ENCODE measurements around the gene CFLAR. TPM values are rescaled to one million over a fixed set of nuclear protein-coding genes. Genes with fewer than 3 reads are reported as not detected.

The CFLAR gene
- total RNA-seq, 4 donors from 2014 or later = 176 to 217 (median 201) TPM

GRCh38 chr2:201073071-201073470 lies 42.9 kb upstream of the CFLAR start:
- TF ChIP-seq POLR2A (IDR thresholded peaks at IDR 0.05) = no peak
- TF ChIP-seq, protein P1, sequence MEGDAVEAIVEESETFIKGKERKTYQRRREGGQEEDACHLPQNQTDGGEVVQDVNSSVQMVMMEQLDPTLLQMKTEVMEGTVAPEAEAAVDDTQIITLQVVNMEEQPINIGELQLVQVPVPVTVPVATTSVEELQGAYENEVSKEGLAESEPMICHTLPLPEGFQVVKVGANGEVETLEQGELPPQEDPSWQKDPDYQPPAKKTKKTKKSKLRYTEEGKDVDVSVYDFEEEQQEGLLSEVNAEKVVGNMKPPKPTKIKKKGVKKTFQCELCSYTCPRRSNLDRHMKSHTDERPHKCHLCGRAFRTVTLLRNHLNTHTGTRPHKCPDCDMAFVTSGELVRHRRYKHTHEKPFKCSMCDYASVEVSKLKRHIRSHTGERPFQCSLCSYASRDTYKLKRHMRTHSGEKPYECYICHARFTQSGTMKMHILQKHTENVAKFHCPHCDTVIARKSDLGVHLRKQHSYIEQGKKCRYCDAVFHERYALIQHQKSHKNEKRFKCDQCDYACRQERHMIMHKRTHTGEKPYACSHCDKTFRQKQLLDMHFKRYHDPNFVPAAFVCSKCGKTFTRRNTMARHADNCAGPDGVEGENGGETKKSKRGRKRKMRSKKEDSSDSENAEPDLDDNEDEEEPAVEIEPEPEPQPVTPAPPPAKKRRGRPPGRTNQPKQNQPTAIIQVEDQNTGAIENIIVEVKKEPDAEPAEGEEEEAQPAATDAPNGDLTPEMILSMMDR (IDR thresholded peaks at IDR 0.05) = no peak
- H3K27me3 ChIP-seq = no peaks in the 10 kb centered on the region
- intact Hi-C loops (cut with DNase I; ENCODE audit: low total_unique reads) = no loop called here
- H3K36me3 ChIP-seq = no peaks in the 10 kb centered on the region
- no peak overlapping the region for H3K4me3 ChIP-seq
- DNase-seq = no peak
- no peak overlapping the region for H3K27ac ChIP-seq
- no peaks in the 10 kb centered on the region for H3K9me3 ChIP-seq
- H3K4me1 ChIP-seq = peaks cover 9 to 11% of the 10 kb centered on the region in 2 donors

DNA sequence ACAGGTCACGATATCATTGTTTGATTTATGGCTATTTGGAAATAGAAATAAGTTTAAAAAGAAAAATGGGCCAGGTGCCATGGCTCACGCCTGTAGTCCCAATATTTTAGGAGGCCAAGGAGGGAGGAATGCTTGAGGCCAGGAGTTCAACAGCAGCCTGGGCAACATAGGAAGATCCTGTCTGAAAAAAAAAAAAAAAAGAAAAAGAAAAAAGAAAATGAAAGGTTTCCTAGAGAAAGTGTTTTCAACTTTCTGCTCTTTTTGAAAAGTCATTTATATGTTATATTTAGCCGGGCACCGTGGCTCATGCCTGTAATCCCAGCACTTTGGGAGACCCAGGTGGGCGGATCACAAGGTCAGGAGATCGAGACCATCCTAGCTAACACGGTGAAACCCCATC lies 41.0 kb upstream of the CFLAR start:
- TF ChIP-seq, protein P1 (IDR thresholded peaks at IDR 0.05) = no peak
- no peak for TF ChIP-seq POLR2A (IDR thresholded peaks at IDR 0.05)
- no peak for DNase-seq
- H3K27me3 ChIP-seq = no peaks in the 10 kb centered on the region
- H3K36me3 ChIP-seq = no peaks in the 10 kb centered on the region
- H3K4me1 ChIP-seq = peaks cover 8 to 11% of the 10 kb centered on the region in 2 donors
- H3K9me3 ChIP-seq = no peaks in the 10 kb centered on the region
- H3K27ac ChIP-seq = no peak overlapping the region
- intact Hi-C loops (cut with DNase I; ENCODE audit: low total_unique reads) = no loop called here
- H3K4me3 ChIP-seq = no peak overlapping the region

- Histone ChIP-seq H3K9me3 (no peaks in the 10 kb centered on the region), H3K4me1 (no peaks in the 10 kb centered on the region), H3K27ac (no peak overlapping the region), H3K36me3 (no peaks in the 10 kb centered on the region), H3K27me3 (no peaks in the 10 kb centered on the region), H3K4me3 (no peak overlapping the region)
- DNase-seq = no peak
- intact Hi-C loops (cut with DNase I; ENCODE audit: low total_unique reads) = no loop called here
- no peak for TF ChIP-seq POLR2A (IDR thresholded peaks at IDR 0.05)
- TF ChIP-seq, protein P1 (IDR thresholded peaks at IDR 0.05) = no peak
Measured at GRCh38 chr2:201084863-201085262, 31.1 kb upstream of the CFLAR start.

GRCh38 chr2:201090574-201090973 lies 25.4 kb upstream of the CFLAR start:
- no peaks in the 10 kb centered on the region for H3K9me3 ChIP-seq
- intact Hi-C loops (cut with DNase I; ENCODE audit: low total_unique reads) = no loop called here
- no peak for DNase-seq
- H3K36me3 ChIP-seq = no peaks in the 10 kb centered on the region
- TF ChIP-seq, protein P1 (IDR thresholded peaks at IDR 0.05) = no peak
- TF ChIP-seq POLR2A (IDR thresholded peaks at IDR 0.05) = no peak
- no peaks in the 10 kb centered on the region for H3K27me3 ChIP-seq
- H3K27ac ChIP-seq = no peak overlapping the region
- H3K4me1 ChIP-seq = no peaks in the 10 kb centered on the region
- H3K4me3 ChIP-seq = no peak overlapping the region

DNA sequence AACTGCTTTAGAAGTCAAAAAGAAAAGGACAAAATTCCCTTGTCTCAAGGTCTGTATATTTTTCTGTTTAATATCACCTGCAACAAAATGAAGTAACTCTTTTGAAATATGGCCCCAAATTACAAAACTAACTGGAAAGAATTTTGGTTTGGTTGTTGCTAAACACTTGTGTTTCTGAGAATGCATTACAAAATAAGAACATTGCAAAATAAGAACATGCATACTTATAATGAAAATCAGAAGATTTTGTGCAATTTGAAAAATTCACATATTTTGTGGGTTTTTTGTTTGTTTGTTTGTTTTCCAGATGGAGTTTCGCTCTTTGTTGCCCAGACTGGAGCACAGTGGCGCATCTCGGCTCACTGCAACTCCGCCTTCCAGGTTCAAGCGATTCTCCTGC lies 22.4 kb upstream of the CFLAR start:
- intact Hi-C loops (cut with DNase I; ENCODE audit: low total_unique reads) = no loop called here
- Histone ChIP-seq H3K27me3 (no peaks in the 10 kb centered on the region), H3K36me3 (no peaks in the 10 kb centered on the region), H3K27ac (no peak overlapping the region), H3K9me3 (no peaks in the 10 kb centered on the region), H3K4me1 (no peaks in the 10 kb centered on the region), H3K4me3 (no peak overlapping the region)
- TF ChIP-seq POLR2A (IDR thresholded peaks at IDR 0.05) = no peak
- TF ChIP-seq, protein P1 (IDR thresholded peaks at IDR 0.05) = no peak
- no peak for DNase-seq

All from uterus (tissue), 4 donors.